ENCODE results near the gene TMC1. TPM values are rescaled to one million over a fixed set of nuclear protein-coding genes. Genes with fewer than 3 reads are reported as not detected.

Gene TMC1
- total and polyA plus RNA-seq, 10 of the 15 experiments (the other 5 are each of a cell fraction or from before 2014, with no cell fraction given) = 0.06 to 0.94 (median 0.40) TPM; not detected in 1

DNA sequence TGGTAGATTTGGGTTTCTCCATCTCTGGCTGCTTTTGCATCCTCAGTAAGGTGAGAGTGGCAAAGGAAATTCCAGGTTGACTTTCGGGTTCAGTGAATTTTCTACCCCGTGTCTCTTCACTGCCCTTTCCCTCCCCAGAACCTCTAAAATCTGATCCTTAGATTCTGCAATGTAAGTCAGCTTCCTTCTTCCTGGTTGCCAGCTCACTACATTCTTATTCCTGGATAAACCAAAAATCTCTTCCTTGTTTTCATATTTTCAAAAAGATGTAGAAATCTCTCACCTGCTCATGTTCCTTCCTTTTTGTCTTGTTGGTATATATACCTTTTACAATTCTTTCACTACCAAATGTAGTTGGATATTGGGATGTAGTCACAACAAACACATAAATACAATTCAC, 145.8 kb downstream of the TMC1 start:
- H3K79me2 ChIP-seq (ENCODE audit: control insufficient read depth, insufficient read depth, low read length) = no peaks in the 10 kb centered on the region
- ATAC-seq (no peak), DNase-seq (ENCODE audit: low read depth, low spot score) (no peak), FAIRE-seq (no peak)
- H3K9me3 ChIP-seq (replicated peaks; ENCODE audit: control insufficient read depth, insufficient read depth, low read length) = no peaks in the 10 kb centered on the region
- H3K4me2 ChIP-seq (ENCODE audit: control insufficient read depth, insufficient read depth) = no peak overlapping the region
- no peaks in the 10 kb centered on the region for H4K20me1 ChIP-seq (ENCODE audit: control insufficient read depth, insufficient read depth)
- no peak overlapping the region for H3K4me3 ChIP-seq
- no peak for TF ChIP-seq KLF5 (IDR thresholded peaks at IDR 0.05; ENCODE audit: partially characterized antibody)
- no peak for TF ChIP-seq SMAD5 (IDR thresholded peaks at IDR 0.05; ENCODE audit: low read depth)
- TF ChIP-seq, protein P1, sequence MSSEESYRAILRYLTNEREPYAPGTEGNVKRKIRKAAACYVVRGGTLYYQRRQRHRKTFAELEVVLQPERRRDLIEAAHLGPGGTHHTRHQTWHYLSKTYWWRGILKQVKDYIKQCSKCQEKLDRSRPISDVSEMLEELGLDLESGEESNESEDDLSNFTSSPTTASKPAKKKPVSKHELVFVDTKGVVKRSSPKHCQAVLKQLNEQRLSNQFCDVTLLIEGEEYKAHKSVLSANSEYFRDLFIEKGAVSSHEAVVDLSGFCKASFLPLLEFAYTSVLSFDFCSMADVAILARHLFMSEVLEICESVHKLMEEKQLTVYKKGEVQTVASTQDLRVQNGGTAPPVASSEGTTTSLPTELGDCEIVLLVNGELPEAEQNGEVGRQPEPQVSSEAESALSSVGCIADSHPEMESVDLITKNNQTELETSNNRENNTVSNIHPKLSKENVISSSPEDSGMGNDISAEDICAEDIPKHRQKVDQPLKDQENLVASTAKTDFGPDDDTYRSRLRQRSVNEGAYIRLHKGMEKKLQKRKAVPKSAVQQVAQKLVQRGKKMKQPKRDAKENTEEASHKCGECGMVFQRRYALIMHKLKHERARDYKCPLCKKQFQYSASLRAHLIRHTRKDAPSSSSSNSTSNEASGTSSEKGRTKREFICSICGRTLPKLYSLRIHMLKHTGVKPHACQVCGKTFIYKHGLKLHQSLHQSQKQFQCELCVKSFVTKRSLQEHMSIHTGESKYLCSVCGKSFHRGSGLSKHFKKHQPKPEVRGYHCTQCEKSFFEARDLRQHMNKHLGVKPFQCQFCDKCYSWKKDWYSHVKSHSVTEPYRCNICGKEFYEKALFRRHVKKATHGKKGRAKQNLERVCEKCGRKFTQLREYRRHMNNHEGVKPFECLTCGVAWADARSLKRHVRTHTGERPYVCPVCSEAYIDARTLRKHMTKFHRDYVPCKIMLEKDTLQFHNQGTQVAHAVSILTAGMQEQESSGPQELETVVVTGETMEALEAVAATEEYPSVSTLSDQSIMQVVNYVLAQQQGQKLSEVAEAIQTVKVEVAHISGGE (CRISPR knock-in tag; IDR thresholded peaks at IDR 0.05) = no peak
- TF ChIP-seq YY1 (IDR thresholded peaks at IDR 0.05; ENCODE audit: low read depth, low read length) = no peak
- no peaks in the 10 kb centered on the region for H3K4me1 ChIP-seq (ENCODE audit: control insufficient read depth, insufficient read depth, low read length)
- ChIA-PET POLR2A (no interaction called here), CTCF (no interaction called here), SMC1A (ENCODE audit: uncharacterized antibody, unreplicated experiment) (no interaction called here), RAD21 (ENCODE audit: unreplicated experiment) (no interaction called here)
- H3K27ac ChIP-seq (ENCODE audit: control insufficient read depth, insufficient read depth) = no peak overlapping the region
- BruUV-seq (replicated peaks) = no TSS peak
- H3K36me3 ChIP-seq (ENCODE audit: control insufficient read depth in 2 of 2, insufficient read depth in 2 of 2, low read length in 1 of 2) = no peaks in the 10 kb centered on the region
- 8% methylated on average over 2 of the region's 2 CpGs for WGBS (ENCODE audit: insufficient coverage, insufficient replicate concordance, low lambda C conversion rate, missing lambda C conversion rate)
- in situ Hi-C loops (cut with MboI) = no loop called here
- H3K9ac ChIP-seq (ENCODE audit: control insufficient read depth, insufficient read depth, low read length) = no peak overlapping the region
- no peak overlapping the region for H2AFZ ChIP-seq (ENCODE audit: control insufficient read depth, low read depth, low read length)
- intact Hi-C loops (cut with micrococcal nuclease; ENCODE audit: unreplicated experiment) = no loop called here
- no peaks in the 10 kb centered on the region for H3K27me3 ChIP-seq (replicated peaks in 1 of 2; ENCODE audit: control insufficient read depth in 2 of 2, insufficient read depth in 2 of 2, low read length in 1 of 2)

DNA sequence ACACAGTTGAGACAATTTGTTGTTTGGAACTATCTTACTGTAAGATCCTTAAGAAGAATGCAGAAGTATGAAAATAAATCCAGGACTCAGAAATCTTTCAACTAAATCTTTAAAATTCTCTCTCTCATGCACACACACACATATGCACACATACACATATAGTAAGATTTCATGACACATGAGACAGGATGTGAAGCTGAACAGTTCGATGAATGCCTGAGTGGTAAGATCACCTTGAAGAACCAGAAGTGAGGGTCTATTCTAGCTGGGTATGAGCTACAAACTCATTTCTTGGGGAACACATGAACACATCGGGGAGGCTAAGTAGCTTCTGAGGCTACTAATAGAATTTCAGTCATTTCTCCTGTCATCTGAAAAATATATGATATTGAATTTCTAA, 153.6 kb downstream of the TMC1 start:
- WGBS (ENCODE audit: insufficient coverage, insufficient replicate concordance, low lambda C conversion rate, missing lambda C conversion rate) = 27% methylated on average over 2 of the region's 2 CpGs
- FAIRE-seq = no peak
- H4K20me1 ChIP-seq (ENCODE audit: control insufficient read depth, insufficient read depth) = no peaks in the 10 kb centered on the region
- H3K27ac ChIP-seq (ENCODE audit: control insufficient read depth, insufficient read depth) = no peak overlapping the region
- H3K9ac ChIP-seq (ENCODE audit: control insufficient read depth, insufficient read depth, low read length) = no peak overlapping the region
- ChIA-PET SMC1A (ENCODE audit: uncharacterized antibody, unreplicated experiment) (interaction anchor here (0.8 to 0.9 kb wide), 2 partner anchors 12 to 27 kb away, joined by 3 read pairs; no protein-coding TSS in a partner anchor), RAD21 (ENCODE audit: unreplicated experiment) (no interaction called here), CTCF (interaction anchor here (1.0 to 1.2 kb wide), 2 partner anchors 43 to 394 kb away, joined by 3 read pairs; no protein-coding TSS in a partner anchor), POLR2A (no interaction called here)
- in situ Hi-C loops (cut with MboI) (no loop called here), intact Hi-C loops (cut with micrococcal nuclease; ENCODE audit: unreplicated experiment) (loop anchor here (10.0 kb wide), 1 partner anchor 60 kb away; no protein-coding TSS in a partner anchor)
- H3K36me3 ChIP-seq (ENCODE audit: control insufficient read depth in 2 of 2, insufficient read depth in 2 of 2, low read length in 1 of 2) = no peaks in the 10 kb centered on the region
- TF ChIP-seq TAF1 (IDR thresholded peaks at IDR 0.05; ENCODE audit: borderline replicate concordance, low read depth, low read length) = no peak
- TF ChIP-seq, protein P2, sequence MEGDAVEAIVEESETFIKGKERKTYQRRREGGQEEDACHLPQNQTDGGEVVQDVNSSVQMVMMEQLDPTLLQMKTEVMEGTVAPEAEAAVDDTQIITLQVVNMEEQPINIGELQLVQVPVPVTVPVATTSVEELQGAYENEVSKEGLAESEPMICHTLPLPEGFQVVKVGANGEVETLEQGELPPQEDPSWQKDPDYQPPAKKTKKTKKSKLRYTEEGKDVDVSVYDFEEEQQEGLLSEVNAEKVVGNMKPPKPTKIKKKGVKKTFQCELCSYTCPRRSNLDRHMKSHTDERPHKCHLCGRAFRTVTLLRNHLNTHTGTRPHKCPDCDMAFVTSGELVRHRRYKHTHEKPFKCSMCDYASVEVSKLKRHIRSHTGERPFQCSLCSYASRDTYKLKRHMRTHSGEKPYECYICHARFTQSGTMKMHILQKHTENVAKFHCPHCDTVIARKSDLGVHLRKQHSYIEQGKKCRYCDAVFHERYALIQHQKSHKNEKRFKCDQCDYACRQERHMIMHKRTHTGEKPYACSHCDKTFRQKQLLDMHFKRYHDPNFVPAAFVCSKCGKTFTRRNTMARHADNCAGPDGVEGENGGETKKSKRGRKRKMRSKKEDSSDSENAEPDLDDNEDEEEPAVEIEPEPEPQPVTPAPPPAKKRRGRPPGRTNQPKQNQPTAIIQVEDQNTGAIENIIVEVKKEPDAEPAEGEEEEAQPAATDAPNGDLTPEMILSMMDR (IDR thresholded peaks at IDR 0.05 in 2 of 3, conservative IDR thresholded peaks at IDR 0.05 in 1 of 3; ENCODE audit: control insufficient read depth in 2 of 3, extremely low read depth in 1 of 3, insufficient read depth in 1 of 3, low read depth in 3 of 3, low read length in 3 of 3) = no peak
- no peak for TF ChIP-seq POLR2AphosphoS2 (IDR thresholded peaks at IDR 0.05; ENCODE audit: low read depth, low read length)
- H3K4me2 ChIP-seq (ENCODE audit: control insufficient read depth, insufficient read depth) = no peak overlapping the region
- BruUV-seq (replicated peaks) = no TSS peak
- H3K4me3 ChIP-seq = no peak overlapping the region
- no peak overlapping the region for H2AFZ ChIP-seq (ENCODE audit: control insufficient read depth, low read depth, low read length)
- H3K9me3 ChIP-seq (replicated peaks; ENCODE audit: control insufficient read depth, insufficient read depth, low read length) = no peaks in the 10 kb centered on the region
- no peaks in the 10 kb centered on the region for H3K79me2 ChIP-seq (ENCODE audit: control insufficient read depth, insufficient read depth, low read length)
- no peaks in the 10 kb centered on the region for H3K4me1 ChIP-seq (ENCODE audit: control insufficient read depth, insufficient read depth, low read length)
- no peak for ATAC-seq
- no peaks in the 10 kb centered on the region for H3K27me3 ChIP-seq (replicated peaks in 1 of 2; ENCODE audit: control insufficient read depth in 2 of 2, insufficient read depth in 2 of 2, low read length in 1 of 2)
- no peak for DNase-seq (ENCODE audit: low read depth, low spot score)

Measured in GM12878 (cell line).